ENCODE results near the gene ATP11B. TPM values are rescaled to one million over a fixed set of nuclear protein-coding genes. Genes with fewer than 3 reads are reported as not detected.

ATP11B gene
- total RNA-seq, 1 donor from 2014 or later = 58.7 TPM

- no peak for DNase-seq (ENCODE audit: low spot score)
- intact Hi-C loops (cut with DNase I) = no loop called here
- ATAC-seq = no peak
Observed at GRCh38 chr3:182969853-182970252, 176.5 kb downstream of the ATP11B start.

- no peak for DNase-seq (ENCODE audit: low spot score)
- intact Hi-C loops (cut with DNase I) = no loop called here
- ATAC-seq = no peak
Observed at GRCh38 chr3:182970811-182971418, 177.6 kb downstream of the ATP11B start.

Other genes starting within 250 kb of the ATP11B start
- gene DCUN1D1, start 187.0 kb downstream of the ATP11B start, total RNA-seq = 61.9 TPM